LNCAP (cell line): ENCODE data around the gene PSEN1.

Source experiments
- CTCF ChIP-seq: fragments of 450-650 bp; IDR thresholded peaks from 2 replicates; pipeline ENCODE4 v1.5.1; 2017; ENCODE audit warnings: mild to moderate bottlenecking

Gene PSEN1

GRCh38 chr14:73244541-73245290 lies 108.4 kb downstream of the PSEN1 start:
- TF ChIP-seq CTCF: no peak

DNA sequence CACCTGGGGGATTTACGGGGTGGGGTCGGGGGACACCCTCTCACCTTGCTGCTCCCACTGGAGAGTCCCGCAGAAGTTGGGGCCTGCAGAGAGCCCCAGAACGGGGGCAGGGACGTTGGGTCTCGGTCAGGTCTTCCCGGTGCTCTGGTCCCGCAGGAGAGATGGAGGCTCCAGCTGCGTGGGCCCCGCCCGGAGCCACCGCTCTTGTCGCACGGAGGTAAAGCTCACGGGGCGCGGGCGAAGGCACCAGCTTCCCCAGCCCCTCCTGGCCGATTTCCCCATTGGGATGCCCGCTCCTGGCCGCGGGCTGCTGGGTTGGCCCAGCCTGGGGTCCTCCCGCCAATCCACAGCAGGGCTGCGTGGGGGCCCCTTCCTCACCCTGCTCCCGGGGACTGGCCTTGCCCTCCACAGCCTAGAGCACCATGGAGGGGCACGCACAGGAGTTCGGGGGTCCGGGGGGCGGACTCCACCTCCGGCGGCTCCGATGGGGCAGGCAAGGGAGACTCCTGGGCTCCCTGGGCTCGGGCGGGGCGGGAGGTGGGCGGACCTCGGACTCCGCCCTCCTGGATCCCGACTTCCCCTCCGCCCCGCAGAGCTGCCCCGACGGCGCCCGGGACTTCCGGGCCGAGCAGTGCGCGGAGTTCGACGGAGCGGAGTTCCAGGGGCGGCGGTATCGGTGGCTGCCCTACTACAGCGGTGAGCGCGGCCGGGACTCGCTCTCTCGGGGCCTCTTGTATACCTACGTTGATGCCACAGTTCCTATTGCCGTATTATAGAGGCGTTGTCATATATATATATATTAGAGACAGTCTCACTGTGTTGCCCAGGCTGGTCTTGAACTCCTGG lies 109.4 kb downstream of the PSEN1 start:
- TF ChIP-seq CTCF: no peak

DNA sequence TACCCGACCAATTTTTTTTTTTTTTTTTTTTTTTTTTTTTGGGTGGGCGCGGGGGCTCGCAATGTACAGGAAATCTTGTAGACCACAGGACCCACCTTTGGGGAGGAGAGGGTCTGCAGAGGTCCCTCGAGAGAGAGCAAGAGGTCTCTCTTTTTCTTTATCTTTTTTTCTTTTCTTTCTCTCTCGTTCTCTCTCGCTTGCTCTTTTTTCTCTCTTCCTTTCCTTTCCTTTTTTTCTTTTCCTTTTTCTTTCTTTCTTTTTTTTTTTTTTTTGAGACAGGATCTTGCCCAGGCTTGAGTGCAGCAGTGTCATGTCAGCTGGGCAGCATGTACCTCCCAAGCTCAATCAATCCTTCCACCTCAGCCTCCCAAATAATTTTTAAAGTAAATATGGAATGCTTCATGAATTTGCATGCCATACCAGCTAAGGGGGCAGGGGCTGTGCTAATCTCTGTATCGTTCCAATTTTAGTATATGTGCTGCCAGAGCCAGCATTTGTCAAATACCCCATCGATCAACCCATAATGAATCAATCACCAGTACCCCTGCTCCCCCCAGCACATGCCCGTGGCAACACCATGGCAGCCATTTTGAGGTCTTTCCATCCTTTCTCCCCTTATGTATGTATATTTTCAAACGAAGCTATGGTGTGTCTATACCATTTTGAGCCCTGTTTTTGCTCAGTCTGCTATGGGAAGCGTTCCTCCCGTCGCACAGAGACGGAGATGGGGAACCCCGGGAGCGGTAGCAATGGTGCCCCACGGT lies 110.3 kb downstream of the PSEN1 start:
- no peak for TF ChIP-seq CTCF

- TF ChIP-seq CTCF: no peak
Measured at GRCh38 chr14:73248108-73248868, 112.0 kb downstream of the PSEN1 start.

GRCh38 chr14:73249108-73249507 lies 112.8 kb downstream of the PSEN1 start:
- TF ChIP-seq CTCF: no peak

GRCh38 chr14:73249564-73250316 lies 113.4 kb downstream of the PSEN1 start:
- TF ChIP-seq CTCF: no peak
